Cardiac muscle cell (in vitro differentiated cells and primary cell): ENCODE data around the gene LDLRAP1. TPM values are rescaled to one million over a fixed set of nuclear protein-coding genes. Genes with fewer than 3 reads are reported as not detected.

Experiments used
- DNase-seq, 2 donors: peaks; one replicate each; pipeline versions ENCODE4 v3.0.0 to v3.0.0-alpha.2; 2010 to 2017; ENCODE audit warnings: low read depth in 1 of 2, low spot score in 1 of 2
- H3K27ac ChIP-seq: fragments of 200-600 bp; sonication (generic); 2 replicates; pipeline ENCODE4 v1.5.1; 2016
- H3K27me3 ChIP-seq: fragments of 200-600 bp; sonication (generic); 2 replicates; pipeline ENCODE4 v1.6.0; 2016; ENCODE audit warnings: control low read depth
- H3K36me3 ChIP-seq: fragments of 200-600 bp; sonication (generic); 2 replicates; pipeline ENCODE4 v1.5.1; 2016; ENCODE audit warnings: control low read depth
- H3K4me1 ChIP-seq: fragments of 200-600 bp; sonication (generic); 2 replicates; pipeline ENCODE4 v1.8.1; 2017; ENCODE audit warnings: low read depth, mild to moderate bottlenecking, mixed run types
- H3K4me3 ChIP-seq: fragments of 200-600 bp; sonication (generic); 2 replicates; pipeline ENCODE4 v1.5.1; 2016; ENCODE audit warnings: mild to moderate bottlenecking
- H3K9me3 ChIP-seq: fragments of 200-600 bp; sonication (generic); 2 replicates; pipeline ENCODE4 v1.5.1; 2017; ENCODE audit warnings: low read depth, mild to moderate bottlenecking, control low read depth
- CTCF ChIP-seq: IDR thresholded peaks from 2 replicates; pipeline ENCODE4 v1.5.1; 2012; ENCODE audit warnings: low read depth, mild to moderate bottlenecking, low read length
- polyA plus RNA-seq: library from polyadenylated mRNA; unstranded; fragments of >200 nt; fragmentation: Nextera tagmentation; extraction: Ambion mirVana; gene quantifications from 2 replicates; pipeline ENCODE4 v1.2.1, GENCODE V29; 2016
- total RNA-seq: library from RNA; depleted of rRNA; stranded (reverse); fragments of >200 nt; gene quantifications from 2 replicates; pipeline ENCODE4 v1.2.3, GENCODE V29; 2016

LDLRAP1 gene
- total and polyA plus RNA-seq, 2 experiments from 2014 or later, result 16.4 to 21.8 TPM

GRCh38 chr1:25616095-25616986 is 72.9 kb downstream of the LDLRAP1 start, which contains the start of gene MAN1C1:
TSS of gene MAN1C1 (plus strand) at chr1:25616791. CDS start at chr1:25617798, 1,007 bp downstream.
- Histone ChIP-seq H3K4me3 (peak within 1 kb of the TSS; percentile 92), H3K36me3 (no peaks in the 10 kb centered on the region), H3K27ac (no peak within 1 kb of the TSS), H3K4me1 (peaks cover 19% of the 10 kb centered on the region), H3K9me3 (no peaks in the 10 kb centered on the region), H3K27me3 (peaks cover 14% of the 10 kb centered on the region)
- peak; percentile 82 to 97 for DNase-seq
- TF ChIP-seq CTCF, result peak; percentile 36

- peak overlapping the region; percentile 92 for H3K4me3 ChIP-seq
- H3K4me1 ChIP-seq, result peaks cover 21% of the 10 kb centered on the region
- peak in 1 of 2 donors; percentile 39 for DNase-seq
- TF ChIP-seq CTCF, result no peak
- no peaks in the 10 kb centered on the region for H3K36me3 ChIP-seq
- peaks cover 14% of the 10 kb centered on the region for H3K27me3 ChIP-seq
- no peak overlapping the region for H3K27ac ChIP-seq
- no peaks in the 10 kb centered on the region for H3K9me3 ChIP-seq
Measured at GRCh38 chr1:25616987-25617624, 73.7 kb downstream of the LDLRAP1 start.

- peak in 1 of 2 donors; percentile 57 for DNase-seq
- H3K4me1 ChIP-seq, result peaks cover 26% of the 10 kb centered on the region
- no peak overlapping the region for H3K27ac ChIP-seq
- peak overlapping the region; percentile 92 for H3K4me3 ChIP-seq
- no peak for TF ChIP-seq CTCF
- H3K27me3 ChIP-seq, result peaks cover 14% of the 10 kb centered on the region
- H3K36me3 ChIP-seq, result no peaks in the 10 kb centered on the region
- no peaks in the 10 kb centered on the region for H3K9me3 ChIP-seq
Measured at GRCh38 chr1:25617625-25618432, 74.4 kb downstream of the LDLRAP1 start.

- H3K36me3 ChIP-seq, result no peaks in the 10 kb centered on the region
- H3K4me3 ChIP-seq, result peak overlapping the region; percentile 92
- H3K9me3 ChIP-seq, result no peaks in the 10 kb centered on the region
- peaks cover 28% of the 10 kb centered on the region for H3K4me1 ChIP-seq
- H3K27me3 ChIP-seq, result peaks cover 12% of the 10 kb centered on the region
- no peak overlapping the region for H3K27ac ChIP-seq
- DNase-seq, result no peak
- TF ChIP-seq CTCF, result no peak
Measured at GRCh38 chr1:25618433-25618808, 75.0 kb downstream of the LDLRAP1 start.

Other genes with a start within 250 kb of the LDLRAP1 start
- 53.9 and 97.7 TPM in 2 replicates for gene TMEM50A, start 205.3 kb upstream of the LDLRAP1 start, total RNA-seq
- gene TMEM50A, start 205.3 kb upstream of the LDLRAP1 start, polyA plus RNA-seq, result 229 and 248 TPM in 2 replicates
- gene RHCE, start 122.8 kb upstream of the LDLRAP1 start, total RNA-seq, result 1.8 and 2.1 TPM in 2 replicates
- gene RHCE, start 122.8 kb upstream of the LDLRAP1 start, polyA plus RNA-seq, result 3.3 and 4.9 TPM in 2 replicates
- 12.5 and 13.8 TPM in 2 replicates for gene MACO1, start 112.7 kb upstream of the LDLRAP1 start, total RNA-seq
- gene MACO1, start 112.7 kb upstream of the LDLRAP1 start, polyA plus RNA-seq, result 10.6 and 12.3 TPM in 2 replicates
- gene MAN1C1, start 73.2 kb downstream of the LDLRAP1 start, total RNA-seq, result 85.7 and 118 TPM in 2 replicates
- 88.8 and 130 TPM in 2 replicates for gene MAN1C1, start 73.2 kb downstream of the LDLRAP1 start, polyA plus RNA-seq